HCT116 (cell line): Measurements from ENCODE around the gene CAT. TPM values are rescaled to one million over a fixed set of nuclear protein-coding genes. Genes with fewer than 3 reads are reported as not detected.
"Not testable (repeated sequence)": the region's sequence is repeated elsewhere in the genome, so short reads cannot be mapped to it uniquely, and the experiment has no call there.

Experiments
- ATAC-seq: fragments of 200-7000 bp; cut with Tn5 transposase; 2 replicates; pipeline ENCODE4 v1.9.1; 2020; ENCODE audit warnings: mild to moderate bottlenecking, moderate library complexity
- BruUV-seq: library from RNA; stranded (reverse); fragments of 400-500 nt; replicated peaks from 2 replicates; lab custom pipeline; 2021; lab: Mats Ljungman, UMichigan
- CTCF ChIA-PET: fragments of 300-600 bp; sonication (Branson Sonifier 250); formaldehyde crosslinking; loops from one replicate; lab custom pipeline; 2021; ENCODE audit warnings: antibody characterized with exemption; lab: Charles Lee
- POLR2A ChIA-PET: fragments of 300-600, 350-600 bp; sonication (Branson Sonifier 250); formaldehyde crosslinking; loops from one replicate; lab custom pipeline; 2021; ENCODE audit warnings: antibody characterized with exemption; lab: Charles Lee
- RAD21 ChIA-PET, 2 experiments: fragments of 300-600 bp; sonication (Branson Sonifier 250); formaldehyde crosslinking; loops; one replicate each; lab custom pipeline; 2023; ENCODE audit warnings: low total read pairs in 2 of 2; ENCODE audit not compliant: uncharacterized antibody in 2 of 2, unreplicated experiment in 2 of 2, low non-redundant PET in 1 of 2; lab: Charles Lee
- DNase-seq: peaks from one replicate; pipeline ENCODE4 v3.0.0-alpha.2; 2010; ENCODE audit warnings: low read depth, low spot score
- H2AFZ ChIP-seq: fragments of 200-600 bp; shearing (Covaris generic), sonication (generic); 2 replicates; pipeline ENCODE4 v1.6.1; 2017; ENCODE audit warnings: low read depth, mixed run types, mixed read lengths, antibody characterized with exemption, low read length; ENCODE audit not compliant: poor library complexity, severe bottlenecking
- H3K27ac ChIP-seq: 2 replicates; pipeline ENCODE4 v1.5.1; 2012; ENCODE audit warnings: low read depth, low read length
- H3K27me3 ChIP-seq: fragments of 200-600 bp; sonication (generic); 2 replicates; pipeline ENCODE4 v1.6.1; 2016; ENCODE audit warnings: mixed run types, low read length, mixed read lengths; ENCODE audit not compliant: insufficient read depth
- H3K36me3 ChIP-seq, 2 experiments: fragments of 200-500 bp in 1 of 2; fragments of 200-600 bp in 1 of 2; sonication (Bioruptor generic) in 1 of 2; sonication (generic) in 1 of 2; 2 replicates each; pipeline versions ENCODE4 v1.5.1 to v1.6.1; 2014 to 2016; ENCODE audit warnings: low read length in 2 of 2, inconsistent platforms in 1 of 2, mixed read lengths in 1 of 2, mixed run types in 1 of 2; ENCODE audit not compliant: insufficient read depth in 2 of 2, control insufficient read depth in 1 of 2
- H3K4me1 ChIP-seq, 2 experiments: fragments of 200-600 bp in 1 of 2; sonication (generic) in 1 of 2; 2 replicates each; pipeline versions ENCODE4 v1.5.1 to v1.6.1; 2012 to 2017; ENCODE audit warnings: low read length in 2 of 2, inconsistent platforms in 1 of 2, mild to moderate bottlenecking in 1 of 2, mixed read lengths in 1 of 2, mixed run types in 1 of 2, moderate library complexity in 1 of 2; ENCODE audit not compliant: insufficient read depth in 2 of 2, control insufficient read depth in 1 of 2
- H3K4me2 ChIP-seq: fragments of 200-600 bp; sonication (generic); 2 replicates; pipeline ENCODE4 v1.6.1; 2017; ENCODE audit warnings: mixed run types, low read length, mixed read lengths
- H3K4me3 ChIP-seq, 2 experiments: fragments of 200-600 bp in 1 of 2; sonication (generic) in 1 of 2; replicated peaks in 1 of 2; 2 replicates each; pipeline ENCODE4 v1.5.1; 2011 to 2016; ENCODE audit warnings: low read length in 2 of 2, control low read depth in 1 of 2, low read depth in 1 of 2, mild to moderate bottlenecking in 1 of 2, mixed read lengths in 1 of 2, mixed run types in 1 of 2
- H3K79me2 ChIP-seq: fragments of 200-600 bp; sonication (generic); 2 replicates; pipeline ENCODE4 v1.6.1; 2017; ENCODE audit warnings: mild to moderate bottlenecking, mixed run types, low read length, moderate library complexity, mixed read lengths; ENCODE audit not compliant: insufficient read depth
- H3K9ac ChIP-seq: fragments of 200-600 bp; sonication (generic); 2 replicates; pipeline ENCODE4 v1.6.1; 2016; ENCODE audit warnings: low read length, mixed read lengths
- H3K9me2 ChIP-seq: fragments of 200-600 bp; sonication (generic), shearing (Covaris generic); 2 replicates; pipeline ENCODE4 v1.6.1; 2017; ENCODE audit warnings: mixed run types, mild to moderate bottlenecking, moderate library complexity; ENCODE audit not compliant: insufficient read depth
- H3K9me3 ChIP-seq, 2 experiments: fragments of 200-500 bp in 1 of 2; fragments of 200-600 bp in 1 of 2; sonication (Bioruptor generic) in 1 of 2; sonication (generic) in 1 of 2; 2 replicates each; pipeline ENCODE4 v1.6.1; 2014 to 2017; ENCODE audit warnings: low read length in 2 of 2, mixed read lengths in 2 of 2, inconsistent platforms in 1 of 2, low read depth in 1 of 2, mild to moderate bottlenecking in 1 of 2, mixed run types in 1 of 2, moderate library complexity in 1 of 2; ENCODE audit not compliant: control insufficient read depth in 1 of 2, insufficient read depth in 1 of 2
- H4K20me1 ChIP-seq: fragments of 200-600 bp; sonication (generic), shearing (Covaris generic); 2 replicates; pipeline ENCODE4 v1.6.1; 2017; ENCODE audit warnings: mixed run types, mild to moderate bottlenecking, moderate library complexity; ENCODE audit not compliant: insufficient read depth
- EGR1 ChIP-seq: IDR thresholded peaks from 2 replicates; pipeline ENCODE4 v1.6.1; 2012; ENCODE audit warnings: low read depth
- EZH2 ChIP-seq: fragments of 200-600 bp; sonication (generic); IDR thresholded peaks from 2 replicates; pipeline ENCODE4 v1.6.1; 2017; ENCODE audit warnings: antibody characterized with exemption, mixed run types
- POLR2AphosphoS5 ChIP-seq: IDR thresholded peaks from 2 replicates; pipeline ENCODE4 v1.6.1; 2011; ENCODE audit warnings: mild to moderate bottlenecking, low read depth, low read length, moderate library complexity
- SP1 ChIP-seq: IDR thresholded peaks from 2 replicates; pipeline ENCODE4 v1.6.1; 2012; ENCODE audit warnings: low read depth
- intact Hi-C: fragments of 100-400 bp; cut with micrococcal nuclease; formaldehyde crosslinking; loops from 2 replicates; pipeline ENCODE4 v1.10.0; 2022
- total RNA-seq: library from RNA; stranded (reverse); gene quantifications from one replicate; pipeline ENCODE4 v1.2.1, GENCODE V29; 2021; ENCODE audit not compliant: unreplicated experiment
- TF ChIP-seq, protein P1 (sequence below): IDR thresholded peaks from 2 replicates; pipeline ENCODE4 v1.6.1; 2012; ENCODE audit warnings: low read depth
- TF ChIP-seq, protein P2 (sequence below): IDR thresholded peaks from 2 replicates; pipeline ENCODE4 v1.6.1; 2012
- TF ChIP-seq, protein P3 (sequence below): IDR thresholded peaks from 2 replicates; pipeline ENCODE4 v1.6.1; 2012

CAT gene
- total RNA-seq, 1 experiment from 2014 or later, result 50.9 TPM

DNA sequence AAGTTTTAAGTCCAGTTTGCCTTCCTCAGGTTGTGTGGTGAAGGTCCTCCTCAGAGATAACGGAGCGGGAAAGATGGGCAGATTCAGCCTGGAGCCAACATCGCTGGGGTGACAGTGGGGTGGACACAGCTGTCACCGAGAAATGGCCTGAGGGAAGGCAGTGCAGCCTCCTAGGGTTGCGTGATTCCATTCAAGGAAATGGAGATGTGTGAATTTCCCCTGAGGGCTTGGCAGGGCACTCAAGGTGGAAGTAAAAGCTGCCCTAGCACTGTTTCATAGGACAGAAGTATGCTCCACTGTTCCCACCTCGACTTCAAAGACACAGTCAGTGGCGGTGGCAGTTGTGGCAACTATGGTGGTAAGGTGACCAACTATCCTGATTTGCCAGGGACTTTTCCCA lies 15.4 kb upstream of the CAT start:
- CTCF ChIA-PET, result no interaction called here

DNA sequence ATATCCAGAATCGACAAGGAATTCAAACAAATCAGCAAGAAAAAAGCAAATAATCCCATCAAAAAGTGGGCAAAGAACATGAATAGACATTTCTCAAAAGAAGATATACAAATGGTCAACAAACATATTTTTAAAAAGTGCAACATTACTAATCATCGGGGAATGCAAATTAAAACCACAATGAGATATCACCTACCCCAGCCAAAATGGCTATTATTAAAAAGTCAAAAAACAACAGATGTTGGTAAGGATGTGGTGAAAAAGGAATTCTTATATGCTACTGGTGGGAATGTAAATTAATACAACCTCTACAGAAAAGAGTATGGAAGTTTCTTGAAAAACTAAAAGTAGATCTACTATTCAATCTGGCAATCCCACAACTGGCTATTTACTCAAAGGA lies 13.9 kb upstream of the CAT start:
- H3K36me3 ChIP-seq, H3K4me1 ChIP-seq, DNase-seq, BruUV-seq, ATAC-seq, H3K9me2 ChIP-seq, H2AFZ ChIP-seq, H4K20me1 ChIP-seq, POLR2A ChIA-PET, H3K4me3 ChIP-seq, H3K9me3 ChIP-seq, RAD21 ChIA-PET, intact Hi-C loops, H3K4me2 ChIP-seq, H3K9ac ChIP-seq, H3K27me3 ChIP-seq, H3K27ac ChIP-seq, H3K79me2 ChIP-seq, CTCF ChIA-PET: not testable (repeated sequence)

More for the DNA sequence above, 15.4 kb upstream of the CAT start:
- H3K9me3 ChIP-seq, result no peaks in the 10 kb centered on the region
- no peak overlapping the region for H2AFZ ChIP-seq
- no peak overlapping the region for H3K4me3 ChIP-seq
- no peak overlapping the region for H3K9ac ChIP-seq
- no peak for DNase-seq
- BruUV-seq, result no TSS peak
- TF ChIP-seq, protein P1, sequence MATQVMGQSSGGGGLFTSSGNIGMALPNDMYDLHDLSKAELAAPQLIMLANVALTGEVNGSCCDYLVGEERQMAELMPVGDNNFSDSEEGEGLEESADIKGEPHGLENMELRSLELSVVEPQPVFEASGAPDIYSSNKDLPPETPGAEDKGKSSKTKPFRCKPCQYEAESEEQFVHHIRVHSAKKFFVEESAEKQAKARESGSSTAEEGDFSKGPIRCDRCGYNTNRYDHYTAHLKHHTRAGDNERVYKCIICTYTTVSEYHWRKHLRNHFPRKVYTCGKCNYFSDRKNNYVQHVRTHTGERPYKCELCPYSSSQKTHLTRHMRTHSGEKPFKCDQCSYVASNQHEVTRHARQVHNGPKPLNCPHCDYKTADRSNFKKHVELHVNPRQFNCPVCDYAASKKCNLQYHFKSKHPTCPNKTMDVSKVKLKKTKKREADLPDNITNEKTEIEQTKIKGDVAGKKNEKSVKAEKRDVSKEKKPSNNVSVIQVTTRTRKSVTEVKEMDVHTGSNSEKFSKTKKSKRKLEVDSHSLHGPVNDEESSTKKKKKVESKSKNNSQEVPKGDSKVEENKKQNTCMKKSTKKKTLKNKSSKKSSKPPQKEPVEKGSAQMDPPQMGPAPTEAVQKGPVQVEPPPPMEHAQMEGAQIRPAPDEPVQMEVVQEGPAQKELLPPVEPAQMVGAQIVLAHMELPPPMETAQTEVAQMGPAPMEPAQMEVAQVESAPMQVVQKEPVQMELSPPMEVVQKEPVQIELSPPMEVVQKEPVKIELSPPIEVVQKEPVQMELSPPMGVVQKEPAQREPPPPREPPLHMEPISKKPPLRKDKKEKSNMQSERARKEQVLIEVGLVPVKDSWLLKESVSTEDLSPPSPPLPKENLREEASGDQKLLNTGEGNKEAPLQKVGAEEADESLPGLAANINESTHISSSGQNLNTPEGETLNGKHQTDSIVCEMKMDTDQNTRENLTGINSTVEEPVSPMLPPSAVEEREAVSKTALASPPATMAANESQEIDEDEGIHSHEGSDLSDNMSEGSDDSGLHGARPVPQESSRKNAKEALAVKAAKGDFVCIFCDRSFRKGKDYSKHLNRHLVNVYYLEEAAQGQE, result no peak
- TF ChIP-seq POLR2AphosphoS5, result no peak
- no peak for TF ChIP-seq EZH2
- TF ChIP-seq EGR1, result no peak
- TF ChIP-seq, protein P2, sequence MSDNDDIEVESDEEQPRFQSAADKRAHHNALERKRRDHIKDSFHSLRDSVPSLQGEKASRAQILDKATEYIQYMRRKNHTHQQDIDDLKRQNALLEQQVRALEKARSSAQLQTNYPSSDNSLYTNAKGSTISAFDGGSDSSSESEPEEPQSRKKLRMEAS, result no peak
- TF ChIP-seq SP1, result no peak
- TF ChIP-seq, protein P3, sequence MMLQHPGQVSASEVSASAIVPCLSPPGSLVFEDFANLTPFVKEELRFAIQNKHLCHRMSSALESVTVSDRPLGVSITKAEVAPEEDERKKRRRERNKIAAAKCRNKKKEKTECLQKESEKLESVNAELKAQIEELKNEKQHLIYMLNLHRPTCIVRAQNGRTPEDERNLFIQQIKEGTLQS, result no peak
- no peaks in the 10 kb centered on the region for H3K79me2 ChIP-seq
- H3K36me3 ChIP-seq, result no peaks in the 10 kb centered on the region
- peaks cover 0 to 4% of the 10 kb centered on the region in 2 experiments; a peak in 1 of 4 replicates for H3K4me1 ChIP-seq
- H3K4me2 ChIP-seq, result no peak overlapping the region
- no peaks in the 10 kb centered on the region for H3K27me3 ChIP-seq
- RAD21 ChIA-PET, result no interaction called here
- intact Hi-C loops, result no loop called here
- no peaks in the 10 kb centered on the region for H3K9me2 ChIP-seq
- H3K27ac ChIP-seq, result no peak overlapping the region
- H4K20me1 ChIP-seq, result no peaks in the 10 kb centered on the region
- no peak for ATAC-seq
- POLR2A ChIA-PET, result no interaction called here
